G401.6 (cell line): ENCODE results near the gene CIPC.

Experiments
- FAIRE-seq: peaks from 2 replicates; lab custom pipeline; 2012; peaks lifted over from hg19 to GRCh38; lab: Jason Lieb, UNC

The CIPC gene

DNA sequence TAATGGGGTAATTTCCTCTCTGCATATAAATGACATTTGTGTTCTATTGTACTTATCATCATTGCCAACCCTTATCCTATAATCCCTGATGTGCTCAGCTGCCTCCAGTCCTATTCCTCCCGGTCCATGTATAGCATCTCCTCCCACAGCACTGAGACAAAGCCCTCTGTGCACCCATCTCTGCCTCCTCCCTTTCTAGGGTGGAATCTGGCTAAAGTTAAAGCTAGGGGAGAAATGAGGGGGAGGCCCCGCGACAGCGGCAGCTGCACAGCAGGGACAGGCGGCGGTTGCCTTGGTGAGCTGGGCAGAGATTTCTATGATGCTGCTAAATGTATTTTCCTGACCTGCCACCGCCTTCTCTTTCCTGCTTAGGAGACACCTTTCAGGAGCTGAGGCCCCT lies 56.4 kb downstream of the CIPC start:
- FAIRE-seq = no peak

DNA sequence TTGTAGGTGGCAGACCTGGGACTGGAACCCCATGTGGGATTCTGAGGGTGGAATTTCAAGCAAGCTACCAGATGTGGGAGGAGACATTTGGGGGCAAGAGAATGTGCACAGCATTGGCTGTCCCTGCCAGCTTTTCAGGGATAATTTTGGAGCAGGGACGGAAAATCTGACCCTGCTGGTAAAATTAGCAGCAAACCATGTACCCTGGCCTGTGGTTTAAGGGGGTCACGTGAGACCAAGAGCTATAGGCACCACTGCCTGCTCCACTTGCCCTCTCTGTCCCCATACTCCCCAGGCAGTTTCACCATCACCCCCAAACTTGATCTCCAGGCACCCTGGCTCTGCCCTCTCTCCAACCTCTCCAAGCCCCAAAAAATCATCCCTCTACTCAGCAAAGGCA lies 57.0 kb downstream of the CIPC start:
- no peak for FAIRE-seq

DNA sequence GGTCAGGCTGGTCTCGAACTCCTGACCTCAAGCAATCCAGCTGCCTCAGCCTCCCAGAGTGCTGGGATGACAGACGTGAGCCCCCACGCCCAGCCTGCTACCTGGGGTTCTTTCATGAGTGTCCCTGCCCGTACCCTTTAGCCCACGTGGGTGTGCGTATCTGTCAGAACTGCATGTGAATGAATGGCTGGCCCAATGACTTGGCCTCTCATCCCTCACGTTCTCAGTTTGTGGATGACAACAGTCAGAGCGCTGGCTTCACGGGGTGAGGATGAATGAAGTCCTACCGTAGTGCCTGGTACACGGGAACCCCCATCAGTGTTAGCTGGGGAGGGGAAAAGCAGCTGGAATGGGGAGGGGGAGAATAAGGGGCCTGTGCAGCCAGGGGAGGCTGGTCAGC lies 59.7 kb downstream of the CIPC start:
- no peak for FAIRE-seq

DNA sequence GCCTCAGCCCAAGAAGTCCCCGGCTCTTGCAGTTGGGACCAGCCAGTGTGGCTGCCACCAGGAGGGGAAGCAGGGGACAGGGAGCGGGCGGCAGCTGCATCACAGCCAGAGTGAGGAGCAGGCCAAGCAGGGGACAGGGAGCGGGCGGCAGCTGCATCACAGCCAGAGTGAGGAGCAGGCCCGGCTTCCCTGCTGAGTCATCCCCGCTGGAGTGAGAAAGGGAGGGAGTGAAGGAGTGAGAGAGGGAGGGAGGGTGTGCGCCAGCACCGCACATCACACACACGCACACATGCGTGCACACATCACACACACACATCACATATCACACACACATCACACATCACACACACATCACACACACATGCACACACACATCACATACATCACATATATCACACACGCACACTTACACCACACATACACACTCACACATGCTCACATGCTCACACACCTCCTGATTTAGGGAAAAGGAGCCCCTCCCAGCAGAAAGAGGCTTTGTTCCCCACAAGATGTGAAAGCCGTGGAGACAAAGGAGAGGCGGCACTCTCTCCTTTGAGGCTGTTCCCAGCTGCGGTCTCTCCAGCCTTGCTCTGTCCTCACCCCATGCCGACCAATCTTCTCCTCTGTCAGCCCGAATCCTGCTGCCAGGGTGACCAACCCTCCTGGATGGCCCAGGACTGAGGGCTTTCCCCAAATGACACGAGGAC lies 60.3 kb downstream of the CIPC start:
- no peak for FAIRE-seq

DNA sequence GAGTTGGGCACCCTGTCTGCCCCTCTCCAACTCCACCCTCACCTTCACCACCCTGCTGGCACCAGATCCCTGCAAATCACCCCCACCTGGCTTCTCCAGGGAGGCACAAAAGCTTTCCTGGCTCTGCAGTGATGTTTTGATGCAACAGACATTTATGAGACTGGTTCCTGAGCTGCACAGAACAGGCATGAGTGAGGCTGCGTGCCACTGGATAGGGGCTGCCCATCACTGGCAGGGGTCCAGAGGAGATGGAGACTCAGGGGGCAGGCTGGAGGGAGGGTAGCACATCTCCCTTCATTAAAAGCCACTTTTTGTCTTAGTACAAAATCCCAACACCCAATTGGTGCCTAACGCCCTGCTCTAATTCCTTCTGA lies 60.8 kb downstream of the CIPC start:
- no peak for FAIRE-seq

DNA sequence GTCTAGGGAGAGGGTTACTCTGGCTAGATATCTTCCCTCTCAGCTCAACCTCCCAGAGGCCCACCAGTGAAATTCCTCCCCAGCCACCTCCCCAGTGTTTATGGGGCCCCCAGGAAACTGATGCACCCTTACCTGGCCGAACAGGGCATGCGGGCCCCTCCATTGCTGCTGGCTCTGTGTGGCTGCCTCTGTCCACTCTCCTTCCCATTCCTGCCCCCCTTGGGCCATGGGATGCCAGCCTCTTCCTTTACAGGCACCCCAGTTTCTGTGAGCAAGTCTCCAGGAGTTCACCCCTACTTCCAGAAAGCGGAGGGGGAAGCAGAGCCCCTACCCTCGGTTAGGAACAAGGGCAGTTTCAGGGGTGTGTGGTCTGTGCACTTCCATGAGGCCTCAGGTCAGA lies 63.0 kb downstream of the CIPC start:
- FAIRE-seq = no peak
